SK-N-SH (cell line): ENCODE results near the gene MN1.

Source experiments
- EP300 ChIP-seq, 2 experiments: IDR thresholded peaks; 2 replicates each; pipeline versions ENCODE4 v1.4.0 to v1.6.1; 2012; ENCODE audit warnings: borderline replicate concordance in 1 of 2, low read depth in 1 of 2, low read length in 1 of 2
- EZH2phosphoT487 ChIP-seq: fragments of 200-600 bp; sonication (generic); IDR thresholded peaks from 2 replicates; pipeline ENCODE4 v1.6.1; 2017; ENCODE audit warnings: low read depth, mixed run types, mild to moderate bottlenecking, antibody characterized with exemption, moderate library complexity, borderline replicate concordance
- JUND ChIP-seq: IDR thresholded peaks from 2 replicates; pipeline ENCODE4 v1.4.0; 2012
- TAF1 ChIP-seq: IDR thresholded peaks from 2 replicates; pipeline ENCODE4 v1.6.1; 2012; ENCODE audit warnings: low read depth, mild to moderate bottlenecking, low read length, moderate library complexity, borderline replicate concordance

DNA sequence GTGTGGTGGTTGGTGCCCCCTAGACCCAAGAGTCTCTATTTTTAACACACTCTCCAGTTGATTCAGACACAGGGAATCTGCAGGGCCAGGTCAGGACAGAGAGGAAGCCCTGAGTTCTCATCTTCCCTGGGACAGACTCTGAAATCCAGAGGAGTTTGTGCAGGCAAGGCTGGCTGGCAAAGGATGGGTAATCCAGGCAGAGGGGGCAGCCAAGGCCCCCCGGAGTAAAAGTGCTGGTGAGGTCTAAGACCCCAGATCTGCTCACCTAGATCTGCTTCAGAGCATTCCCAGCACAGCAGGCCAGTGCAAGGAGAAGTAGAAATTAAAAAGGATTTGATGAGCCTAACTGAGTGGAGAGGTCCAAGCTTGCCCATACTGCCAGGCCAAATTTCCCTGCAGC lies 40.6 kb upstream of the MN1 start:
- no peak for TF ChIP-seq EP300 (IDR thresholded peaks at IDR 0.05; ENCODE audit: borderline replicate concordance in 1 of 2, low read depth in 1 of 2, low read length in 1 of 2)
- no peak for TF ChIP-seq EZH2phosphoT487
- no peak for TF ChIP-seq TAF1
- no peak for TF ChIP-seq JUND
